Parathyroid adenoma (tissue), 2 donors: ENCODE data around the gene OR51V1.

Experiments
- H2AFZ ChIP-seq: fragments of 300-600 bp; sonication (generic); one replicate; pipeline ENCODE4 v1.7.0; 2017; ENCODE audit warnings: antibody characterized with exemption, mild to moderate bottlenecking
- H3K27ac ChIP-seq: fragments of 300-600 bp; sonication (generic); one replicate; pipeline ENCODE4 v1.7.0; 2017
- H3K27me3 ChIP-seq: fragments of 300-600 bp; sonication (generic); one replicate; pipeline ENCODE4 v1.7.0; 2017; ENCODE audit warnings: low read length; ENCODE audit not compliant: control insufficient read depth, insufficient read depth
- H3K36me3 ChIP-seq: fragments of 300-600 bp; sonication (generic); one replicate; pipeline ENCODE4 v1.7.0; 2017; ENCODE audit warnings: low read length; ENCODE audit not compliant: control insufficient read depth, insufficient read depth
- H3K4me1 ChIP-seq: fragments of 300-600 bp; sonication (generic); one replicate; pipeline ENCODE4 v1.7.0; 2017; ENCODE audit warnings: control low read depth
- H3K4me2 ChIP-seq: fragments of 300-600 bp; sonication (generic); one replicate; pipeline ENCODE4 v1.7.0; 2017; ENCODE audit warnings: low read length
- H3K4me3 ChIP-seq: fragments of 300-600 bp; sonication (generic); one replicate; pipeline ENCODE4 v1.7.0; 2017; ENCODE audit warnings: low read depth, low read length
- H3K79me2 ChIP-seq: fragments of 300-600 bp; sonication (generic); one replicate; pipeline ENCODE4 v1.7.0; 2017; ENCODE audit warnings: control low read depth
- H3K9ac ChIP-seq: fragments of 300-600 bp; sonication (generic); one replicate; pipeline ENCODE4 v1.7.0; 2017; ENCODE audit warnings: mild to moderate bottlenecking
- H3K9me3 ChIP-seq: fragments of 300-600 bp; sonication (generic); one replicate; pipeline ENCODE4 v1.7.0; 2017; ENCODE audit warnings: low read length; ENCODE audit not compliant: control insufficient read depth
- TF ChIP-seq, protein P1 (sequence below): fragments of 300-600 bp; sonication (generic); IDR thresholded peaks from one replicate; pipeline ENCODE4 v1.7.0; 2017; ENCODE audit warnings: antibody characterized with exemption, mild to moderate bottlenecking
- donor health status: primary hyperparathyroidism.

The OR51V1 gene

DNA sequence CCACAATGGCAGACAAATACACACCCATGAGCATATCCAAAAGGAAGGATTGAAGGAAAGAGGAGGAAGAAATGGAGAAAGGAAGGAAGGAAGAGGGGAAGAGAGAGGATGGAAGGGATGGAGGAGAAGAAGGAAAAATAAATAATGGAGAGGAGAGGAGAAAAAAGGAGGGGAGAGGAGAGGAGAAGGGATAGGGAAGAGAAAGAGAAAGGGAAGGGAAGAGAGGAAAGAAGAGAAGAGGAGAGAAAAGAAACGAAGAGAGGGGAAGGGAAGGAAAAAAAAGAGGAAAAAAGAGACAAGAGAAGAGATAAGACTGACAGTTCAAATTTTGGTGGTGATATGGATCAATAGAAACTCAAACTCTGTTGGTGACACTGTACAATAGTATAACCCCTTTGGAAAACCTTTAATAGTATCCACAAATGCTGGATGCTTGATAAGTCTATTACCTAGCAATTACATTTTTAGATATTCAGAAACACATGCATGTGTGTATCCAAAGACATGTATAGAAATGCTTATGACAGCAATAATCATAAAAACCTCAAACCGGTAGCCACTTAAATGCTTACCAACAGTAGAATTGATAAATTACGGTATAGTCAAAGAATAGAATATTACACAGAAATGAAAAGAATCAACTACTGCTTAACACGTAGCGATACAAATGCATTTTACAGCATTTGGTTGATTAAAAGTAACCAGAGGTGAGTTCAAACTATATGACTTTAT lies 35.0 kb upstream of the OR51V1 start:
- Histone ChIP-seq H2AFZ (no peak overlapping the region), H3K9me3 (no peaks in the 10 kb centered on the region), H3K4me2 (no peak overlapping the region), H3K27ac (no peak overlapping the region), H3K4me3 (no peak overlapping the region), H3K9ac (no peak overlapping the region), H3K79me2 (no peaks in the 10 kb centered on the region), H3K27me3 (no peaks in the 10 kb centered on the region), H3K4me1 (no peaks in the 10 kb centered on the region), H3K36me3 (no peaks in the 10 kb centered on the region)
- TF ChIP-seq, protein P1, sequence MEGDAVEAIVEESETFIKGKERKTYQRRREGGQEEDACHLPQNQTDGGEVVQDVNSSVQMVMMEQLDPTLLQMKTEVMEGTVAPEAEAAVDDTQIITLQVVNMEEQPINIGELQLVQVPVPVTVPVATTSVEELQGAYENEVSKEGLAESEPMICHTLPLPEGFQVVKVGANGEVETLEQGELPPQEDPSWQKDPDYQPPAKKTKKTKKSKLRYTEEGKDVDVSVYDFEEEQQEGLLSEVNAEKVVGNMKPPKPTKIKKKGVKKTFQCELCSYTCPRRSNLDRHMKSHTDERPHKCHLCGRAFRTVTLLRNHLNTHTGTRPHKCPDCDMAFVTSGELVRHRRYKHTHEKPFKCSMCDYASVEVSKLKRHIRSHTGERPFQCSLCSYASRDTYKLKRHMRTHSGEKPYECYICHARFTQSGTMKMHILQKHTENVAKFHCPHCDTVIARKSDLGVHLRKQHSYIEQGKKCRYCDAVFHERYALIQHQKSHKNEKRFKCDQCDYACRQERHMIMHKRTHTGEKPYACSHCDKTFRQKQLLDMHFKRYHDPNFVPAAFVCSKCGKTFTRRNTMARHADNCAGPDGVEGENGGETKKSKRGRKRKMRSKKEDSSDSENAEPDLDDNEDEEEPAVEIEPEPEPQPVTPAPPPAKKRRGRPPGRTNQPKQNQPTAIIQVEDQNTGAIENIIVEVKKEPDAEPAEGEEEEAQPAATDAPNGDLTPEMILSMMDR: no peak

DNA sequence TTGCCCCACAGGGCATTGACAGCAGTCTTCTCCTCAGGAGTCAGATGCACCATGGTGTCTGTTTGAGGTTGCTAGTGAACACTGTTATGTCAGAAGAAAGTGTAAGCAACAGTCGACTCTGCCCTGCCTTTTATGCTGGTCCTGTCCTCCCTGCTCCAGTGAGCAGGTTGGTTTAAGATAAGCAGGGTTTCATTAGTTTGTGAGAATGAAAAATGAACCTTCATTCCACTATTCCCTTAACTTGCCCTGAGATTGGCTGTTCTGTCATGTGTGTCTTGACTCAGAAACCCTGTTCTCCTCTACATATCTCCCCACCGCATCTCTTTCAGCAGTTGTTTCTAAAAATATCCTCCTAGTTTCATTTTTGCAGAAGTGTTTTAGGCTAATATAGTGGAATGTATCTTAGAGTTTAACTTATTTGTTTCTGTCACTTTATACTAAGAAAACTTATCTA lies 33.9 kb upstream of the OR51V1 start, which contains the start of gene HBD:
Gene HBD, minus strand, starts transcription at position 103 of the 454 bp plus-strand sequence. Its CDS starts 50 bp downstream, at position 53.
- Histone ChIP-seq H3K9ac (no peak within 1 kb of the TSS), H3K4me1 (no peaks in the 10 kb centered on the region), H3K79me2 (no peaks in the 10 kb centered on the region), H3K27me3 (no peaks in the 10 kb centered on the region), H3K4me2 (no peak within 1 kb of the TSS), H3K9me3 (no peaks in the 10 kb centered on the region), H3K36me3 (no peaks in the 10 kb centered on the region), H3K4me3 (no peak within 1 kb of the TSS), H2AFZ (no peak within 1 kb of the TSS), H3K27ac (no peak within 1 kb of the TSS)
- TF ChIP-seq, protein P1: no peak

DNA sequence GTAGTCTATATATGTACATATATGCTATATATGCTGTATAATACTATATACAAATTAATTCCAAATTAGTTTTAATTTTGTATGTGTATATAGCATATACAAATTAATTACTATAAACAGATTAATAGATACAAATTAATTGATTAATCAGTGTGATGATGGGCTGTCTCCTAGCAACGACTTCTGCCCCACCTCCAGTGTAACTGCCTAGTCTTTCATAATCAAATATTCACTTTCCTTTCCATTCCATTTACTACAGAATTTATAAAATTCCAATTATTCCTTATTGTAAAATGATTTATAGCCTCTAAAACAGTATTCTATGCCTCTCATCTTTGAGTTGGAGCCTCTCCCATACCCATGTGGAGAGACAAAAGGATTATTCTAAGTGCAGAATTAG lies 32.8 kb upstream of the OR51V1 start:
- no peaks in the 10 kb centered on the region for H3K4me1 ChIP-seq
- H2AFZ ChIP-seq: no peak overlapping the region
- H3K9ac ChIP-seq: no peak overlapping the region
- H3K27ac ChIP-seq: no peak overlapping the region
- no peak overlapping the region for H3K4me3 ChIP-seq
- H3K79me2 ChIP-seq: no peaks in the 10 kb centered on the region
- H3K4me2 ChIP-seq: no peak overlapping the region
- TF ChIP-seq, protein P1: no peak
- no peaks in the 10 kb centered on the region for H3K27me3 ChIP-seq
- no peaks in the 10 kb centered on the region for H3K36me3 ChIP-seq
- H3K9me3 ChIP-seq: no peaks in the 10 kb centered on the region

DNA sequence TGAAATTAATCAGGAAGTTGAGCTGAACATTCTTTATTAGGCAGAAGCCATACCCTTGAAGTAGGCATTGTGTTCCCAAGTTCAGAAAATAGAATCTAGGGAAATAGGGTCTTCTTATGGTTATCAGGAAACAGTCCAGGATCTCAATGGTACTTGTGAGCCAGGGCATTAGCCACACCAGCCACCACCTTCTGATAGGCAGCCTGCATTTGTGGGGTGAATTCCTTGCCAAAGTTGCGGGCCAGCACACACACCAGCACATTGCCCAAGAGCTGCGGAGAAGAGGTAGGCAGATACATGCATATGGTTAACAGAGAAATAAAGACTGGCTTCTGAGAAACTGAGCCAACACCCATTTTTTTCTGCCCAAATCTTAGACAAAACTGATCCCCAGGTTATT lies 32.3 kb upstream of the OR51V1 start:
- Histone ChIP-seq H3K4me2 (no peak overlapping the region), H3K9me3 (no peaks in the 10 kb centered on the region), H3K27ac (no peak overlapping the region), H3K4me1 (no peaks in the 10 kb centered on the region), H2AFZ (no peak overlapping the region), H3K9ac (no peak overlapping the region), H3K27me3 (no peaks in the 10 kb centered on the region), H3K36me3 (no peaks in the 10 kb centered on the region), H3K4me3 (no peak overlapping the region), H3K79me2 (no peaks in the 10 kb centered on the region)
- TF ChIP-seq, protein P1: no peak

DNA sequence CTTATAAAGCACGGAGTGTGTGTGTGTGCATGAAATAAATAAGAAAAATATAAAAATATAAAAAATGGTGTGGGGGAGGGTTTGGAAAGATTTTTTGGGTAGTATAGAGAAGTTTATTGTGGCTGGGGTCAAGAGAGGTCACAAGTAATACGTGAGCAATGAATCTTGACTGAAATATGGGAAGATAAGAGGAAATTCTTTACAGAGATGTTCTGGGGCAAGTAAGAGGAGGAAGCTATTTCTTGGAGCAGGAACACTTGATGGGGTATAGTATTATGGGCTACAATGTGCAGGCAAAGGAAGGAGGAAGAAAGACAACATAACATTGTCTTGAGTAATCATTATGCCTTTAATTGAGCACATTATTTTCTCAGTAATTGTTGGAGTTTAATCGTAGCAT lies 31.7 kb upstream of the OR51V1 start:
- Histone ChIP-seq H3K4me1 (no peaks in the 10 kb centered on the region), H2AFZ (no peak overlapping the region), H3K9ac (no peak overlapping the region), H3K36me3 (no peaks in the 10 kb centered on the region), H3K27ac (no peak overlapping the region), H3K4me2 (no peak overlapping the region), H3K27me3 (no peaks in the 10 kb centered on the region), H3K9me3 (no peaks in the 10 kb centered on the region), H3K79me2 (no peaks in the 10 kb centered on the region), H3K4me3 (no peak overlapping the region)
- TF ChIP-seq, protein P1: no peak
